IPS-18c (cell line): ENCODE data around the gene MATR3.

Experiments
- H3K4me3 ChIP-seq: 2 replicates; pipeline ENCODE4 v1.7.0; 2013; ENCODE audit warnings: low read depth, mild to moderate bottlenecking, low read length, moderate library complexity; ENCODE audit not compliant: insufficient read depth
- H3K9me3 ChIP-seq: one replicate; pipeline ENCODE4 v1.6.1; 2013; ENCODE audit warnings: mild to moderate bottlenecking, low read length, moderate library complexity; ENCODE audit not compliant: control insufficient read depth, insufficient read depth

MATR3 gene

GRCh38 chr5:139293507-139294373 lies at the start of gene MATR3:
Gene MATR3 (plus strand): TSS chr5:139293740. CDS start chr5:139307416, 13,676 bp downstream.
- Histone ChIP-seq H3K9me3 (peaks cover 3% of the 10 kb centered on the region), H3K4me3 (peak within 1 kb of the TSS; percentile 95)

GRCh38 chr5:139245637-139246339 lies 47.8 kb upstream of the MATR3 start:
- Histone ChIP-seq H3K9me3 (no peaks in the 10 kb centered on the region), H3K4me3 (no peak overlapping the region)

GRCh38 chr5:139246394-139246793 lies 47.1 kb upstream of the MATR3 start:
- Histone ChIP-seq H3K4me3 (no peak overlapping the region), H3K9me3 (no peaks in the 10 kb centered on the region)

DNA sequence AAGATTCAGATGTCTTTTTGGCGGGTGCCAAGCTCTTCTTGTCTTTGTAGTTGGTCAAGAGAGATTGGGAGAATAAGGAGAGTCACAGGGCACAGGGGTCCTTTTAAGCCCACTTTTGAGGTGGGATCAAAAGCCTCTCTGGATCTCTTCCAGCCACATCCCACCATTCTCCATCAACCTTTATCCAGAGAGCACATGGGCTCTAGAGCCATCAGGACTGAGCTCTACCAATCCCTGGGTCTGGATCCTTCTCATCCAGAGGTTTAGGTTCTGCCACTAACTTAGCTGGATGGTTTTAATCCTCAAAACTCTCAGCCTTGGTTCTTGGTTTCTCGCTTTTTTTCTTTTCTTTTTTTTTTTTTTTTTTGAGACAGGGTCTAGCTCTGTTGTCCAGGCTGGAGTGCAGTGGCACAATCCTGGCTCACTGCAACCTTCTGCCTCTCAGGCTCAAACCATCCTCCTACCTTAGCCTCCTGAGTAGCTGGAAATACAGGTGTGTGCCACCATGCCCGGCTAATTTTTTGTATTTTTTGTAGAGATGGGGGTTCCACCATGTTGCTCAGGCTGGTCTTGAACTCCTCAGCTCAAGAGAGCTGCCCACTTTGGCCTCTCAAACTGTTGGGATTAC lies 44.6 kb upstream of the MATR3 start:
- Histone ChIP-seq H3K4me3 (no peak overlapping the region), H3K9me3 (no peaks in the 10 kb centered on the region)

DNA sequence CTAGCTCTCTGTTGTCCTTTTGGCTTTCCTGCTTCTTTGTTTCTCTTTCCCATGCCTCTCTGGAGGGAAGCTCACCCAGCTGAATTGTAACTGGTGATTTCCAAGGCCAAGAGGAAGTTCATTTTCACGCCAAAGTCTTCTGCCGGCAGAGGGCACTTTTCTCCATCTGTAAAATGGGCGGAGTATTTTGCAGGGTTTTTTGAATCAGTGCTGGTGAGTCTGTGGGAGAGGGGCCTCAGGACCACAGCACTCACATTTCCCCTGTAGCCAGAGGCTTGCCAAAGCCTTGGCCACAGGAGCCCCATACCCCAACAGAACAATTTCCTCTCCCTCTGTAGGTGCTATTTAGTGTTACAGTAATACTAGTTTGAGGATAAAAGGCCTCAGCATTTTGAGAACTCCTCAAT lies 42.3 kb upstream of the MATR3 start:
- H3K9me3 ChIP-seq: no peaks in the 10 kb centered on the region
- H3K4me3 ChIP-seq: no peak overlapping the region

DNA sequence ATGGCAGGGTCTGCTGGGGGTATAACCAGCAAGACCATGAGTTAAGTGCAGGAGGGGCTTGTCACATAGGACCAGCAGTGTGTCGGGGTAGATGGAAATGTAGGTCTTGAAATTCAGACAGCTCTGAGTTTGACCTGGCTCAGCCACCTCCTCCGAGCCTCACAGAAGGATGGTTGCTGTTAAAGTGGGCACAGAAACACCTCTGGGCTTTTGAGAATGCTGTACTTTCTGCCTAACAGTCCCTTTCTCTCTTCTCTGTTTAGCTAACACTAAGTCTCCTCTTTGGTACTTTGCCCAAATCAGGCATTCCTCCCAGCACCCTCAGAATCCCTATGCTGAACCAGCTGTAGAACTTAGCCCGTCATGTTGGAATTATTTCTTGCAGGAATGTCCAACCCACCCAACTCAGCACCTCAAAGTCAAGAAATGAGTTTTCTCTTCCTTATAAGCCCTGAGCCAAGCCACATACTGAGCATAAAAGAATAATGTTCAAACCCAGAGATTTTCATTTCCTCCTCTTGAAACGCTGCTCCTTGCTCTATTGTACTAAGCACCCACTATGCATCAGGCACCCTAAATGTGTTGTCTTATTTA lies 41.7 kb upstream of the MATR3 start:
- H3K9me3 ChIP-seq: no peaks in the 10 kb centered on the region
- H3K4me3 ChIP-seq: no peak overlapping the region

DNA sequence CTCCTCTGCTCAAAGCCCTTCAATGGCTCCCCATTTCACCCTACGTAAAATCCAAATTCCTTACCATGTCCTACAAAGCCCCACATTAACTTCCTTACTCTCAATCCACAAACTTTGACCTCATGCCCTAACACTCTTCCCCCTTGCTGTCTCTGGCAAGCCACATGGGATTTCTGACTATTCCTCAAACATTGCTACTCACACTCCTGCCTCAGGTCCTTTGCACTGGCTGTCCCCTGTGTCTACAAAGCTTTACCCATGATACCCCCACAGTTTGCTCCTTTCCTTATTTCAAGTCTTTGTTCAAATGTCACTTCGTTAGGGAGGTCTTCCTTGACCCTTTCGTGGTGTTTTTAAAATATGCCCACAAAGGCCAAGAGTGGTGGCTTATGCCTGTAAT lies 40.4 kb upstream of the MATR3 start:
- Histone ChIP-seq H3K9me3 (no peaks in the 10 kb centered on the region), H3K4me3 (no peak overlapping the region)

GRCh38 chr5:139256820-139257219 lies 36.7 kb upstream of the MATR3 start:
- H3K9me3 ChIP-seq: no peaks in the 10 kb centered on the region
- no peak overlapping the region for H3K4me3 ChIP-seq

DNA sequence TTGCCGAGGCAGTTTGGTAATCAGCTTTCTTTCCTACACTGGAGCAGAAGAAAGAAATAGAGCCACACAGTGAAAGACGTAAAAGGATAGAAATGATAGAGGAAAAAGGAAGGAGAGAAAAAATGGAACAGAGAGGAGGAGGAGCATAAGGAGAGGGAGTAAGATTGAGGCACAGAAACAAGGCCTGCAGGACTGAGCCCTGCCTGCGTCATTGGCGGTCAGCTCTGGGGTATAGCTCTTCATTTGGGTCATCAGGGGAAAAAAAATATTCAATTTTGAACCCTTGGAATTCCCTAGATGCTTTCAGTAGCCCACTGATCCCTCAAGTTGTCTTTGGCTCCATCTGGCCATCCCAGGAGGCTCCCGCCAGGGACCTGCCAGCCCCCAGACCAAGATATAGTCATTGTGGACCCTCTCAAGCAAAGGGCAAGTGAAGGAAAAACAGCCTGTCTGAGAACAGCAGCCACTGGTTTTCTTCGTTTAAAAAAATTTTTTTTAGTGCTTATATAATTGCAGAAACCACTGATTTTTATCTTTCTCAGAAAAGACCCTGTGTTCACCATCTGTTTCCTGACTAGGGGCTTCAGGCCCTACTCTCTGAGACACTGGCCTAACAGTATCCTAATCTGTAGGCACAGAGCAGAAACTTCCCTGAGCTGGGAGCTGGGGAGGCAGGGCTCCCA lies 31.3 kb upstream of the MATR3 start:
- Histone ChIP-seq H3K4me3 (no peak overlapping the region), H3K9me3 (no peaks in the 10 kb centered on the region)

DNA sequence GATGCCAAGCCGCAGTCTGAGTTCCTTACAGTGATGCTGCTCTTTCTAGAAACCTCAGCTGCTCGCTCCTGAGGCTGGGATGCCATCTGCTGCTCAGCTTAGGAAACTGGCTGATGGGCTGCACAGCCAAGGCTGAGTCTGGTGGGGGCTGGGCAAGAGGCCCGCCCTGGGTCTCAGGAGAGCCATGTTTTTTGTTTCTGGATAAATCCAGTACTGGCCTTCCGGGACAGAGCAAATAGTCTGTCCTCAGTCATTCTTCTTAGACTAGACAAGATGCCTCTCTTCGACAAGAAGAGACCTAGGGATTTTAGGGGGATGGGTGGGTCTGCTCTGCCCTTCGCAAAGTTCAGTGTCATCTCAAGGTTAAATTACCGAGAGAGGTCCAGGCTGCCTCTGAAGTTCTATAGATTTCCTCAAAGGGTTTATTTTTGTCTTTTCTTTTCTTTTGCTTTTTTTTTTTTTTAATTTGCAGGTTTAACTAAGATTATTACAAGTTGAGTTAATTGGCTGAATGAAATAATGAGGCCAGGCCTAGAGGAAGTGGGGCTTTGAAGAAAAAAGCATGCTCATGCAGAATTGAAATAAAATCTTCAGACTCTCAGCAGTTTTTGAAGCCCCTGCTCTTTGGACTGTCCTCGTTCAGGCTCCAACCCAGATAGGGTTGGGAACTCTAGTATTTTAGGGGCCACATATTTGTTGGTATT lies 30.6 kb upstream of the MATR3 start:
- Histone ChIP-seq H3K4me3 (no peak overlapping the region), H3K9me3 (no peaks in the 10 kb centered on the region)

GRCh38 chr5:139263536-139263935 lies 30.0 kb upstream of the MATR3 start:
- Histone ChIP-seq H3K9me3 (no peaks in the 10 kb centered on the region), H3K4me3 (no peak overlapping the region)

GRCh38 chr5:139263946-139264345 lies 29.6 kb upstream of the MATR3 start:
- Histone ChIP-seq H3K4me3 (no peak overlapping the region), H3K9me3 (no peaks in the 10 kb centered on the region)

DNA sequence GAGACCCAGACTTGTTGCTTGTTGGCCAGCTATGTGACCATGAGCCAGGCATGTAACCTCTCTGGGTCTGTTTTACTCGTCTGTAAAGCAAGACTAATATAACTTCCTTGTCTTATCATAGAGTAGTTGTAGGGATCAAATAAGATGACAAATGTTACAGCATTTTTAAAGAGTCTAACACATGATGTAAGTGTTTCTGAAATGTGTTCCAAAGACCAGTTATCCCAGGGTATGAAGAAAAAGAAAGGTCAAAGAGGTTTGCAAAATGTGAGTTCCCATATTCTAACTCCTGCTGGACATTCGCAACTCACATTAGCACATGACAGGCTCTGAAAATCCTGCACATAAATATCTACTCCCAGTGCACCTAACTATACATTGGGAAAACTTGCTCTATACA lies 28.5 kb upstream of the MATR3 start:
- Histone ChIP-seq H3K4me3 (no peak overlapping the region), H3K9me3 (no peaks in the 10 kb centered on the region)

- no peaks in the 10 kb centered on the region for H3K9me3 ChIP-seq
- H3K4me3 ChIP-seq: no peak overlapping the region
Observed at GRCh38 chr5:139266236-139266635, 27.3 kb upstream of the MATR3 start.

- H3K9me3 ChIP-seq: no peaks in the 10 kb centered on the region
- no peak overlapping the region for H3K4me3 ChIP-seq
Observed at GRCh38 chr5:139267481-139267880, 26.1 kb upstream of the MATR3 start.

DNA sequence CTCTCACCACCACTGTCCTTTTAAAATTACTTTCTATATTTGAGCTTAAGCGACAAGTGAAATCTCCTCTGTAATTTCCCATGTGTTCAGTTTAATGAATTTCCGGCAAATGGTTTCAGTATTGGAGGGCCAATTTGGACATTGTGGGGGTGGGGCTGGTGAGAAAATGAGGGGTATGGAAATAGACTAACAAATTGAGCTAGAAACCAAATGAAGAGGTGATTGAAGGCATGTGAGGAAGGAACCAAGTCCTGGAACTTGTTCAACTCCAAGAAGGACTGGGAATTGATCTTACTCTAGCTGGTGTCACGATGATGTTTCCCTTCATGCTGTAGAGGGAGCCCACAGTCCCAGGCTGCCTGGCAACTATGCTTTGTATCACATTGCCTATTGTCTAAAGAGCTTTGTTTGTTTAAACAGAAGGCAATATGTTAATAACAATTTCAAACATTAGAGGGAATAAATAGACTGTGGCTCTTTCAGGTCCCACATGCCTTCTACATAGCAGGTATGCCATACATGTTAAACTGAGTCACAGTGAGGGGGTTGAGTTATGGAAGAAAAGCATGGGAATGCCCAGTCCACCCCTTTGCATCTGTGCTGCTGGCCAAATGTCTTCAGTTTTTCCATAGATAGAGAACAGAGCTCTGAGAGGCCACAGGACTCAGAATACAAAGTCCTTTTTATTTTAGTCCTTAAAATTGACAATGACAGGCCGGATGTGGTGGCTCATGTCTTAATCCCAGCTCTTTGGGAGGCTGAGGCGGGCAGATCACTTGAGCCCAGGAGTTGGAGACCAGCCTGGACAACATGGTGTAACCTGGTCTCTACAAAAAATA lies 25.0 kb upstream of the MATR3 start:
- Histone ChIP-seq H3K4me3 (no peak overlapping the region), H3K9me3 (no peaks in the 10 kb centered on the region)
